Neural progenitor cell (in vitro differentiated cells): ENCODE data around the gene GATAD2B. TPM values are rescaled to one million over a fixed set of nuclear protein-coding genes. Genes with fewer than 3 reads are reported as not detected.
"Not testable (repeated sequence)": the region's sequence is repeated elsewhere in the genome, so short reads cannot be mapped to it uniquely, and the experiment has no call there.

Experiments
- DNase-seq: peaks from one replicate; pipeline ENCODE4 v3.0.0-alpha.2; 2016; ENCODE audit warnings: low spot score
- H2AFZ ChIP-seq: fragments of 200-600 bp; sonication (generic); replicated peaks from 2 replicates; pipeline ENCODE4 v1.6.1; 2016; ENCODE audit warnings: antibody characterized with exemption
- H3F3A ChIP-seq: fragments of 200-600 bp; sonication (generic); 2 replicates; pipeline ENCODE4 v1.6.1; 2016; ENCODE audit warnings: antibody characterized with exemption, low read depth
- H3K27ac ChIP-seq: fragments of 200-600 bp; sonication (generic); 2 replicates; pipeline ENCODE4 v1.5.1; 2016; ENCODE audit warnings: mild to moderate bottlenecking
- H3K27me3 ChIP-seq: fragments of 200-600 bp; sonication (generic); 2 replicates; pipeline ENCODE4 v1.6.1; 2016; ENCODE audit warnings: mild to moderate bottlenecking, moderate library complexity
- H3K36me3 ChIP-seq: fragments of 200-600 bp; sonication (generic); 2 replicates; pipeline ENCODE4 v1.5.1; 2016
- H3K4me1 ChIP-seq: fragments of 200-600 bp; sonication (generic); 2 replicates; pipeline ENCODE4 v1.6.1; 2016; ENCODE audit warnings: mixed run types
- H3K4me2 ChIP-seq: fragments of 200-600 bp; sonication (generic); 2 replicates; pipeline ENCODE4 v1.6.1; 2016
- H3K4me3 ChIP-seq: fragments of 200-600 bp; sonication (generic); 2 replicates; pipeline ENCODE4 v1.5.1; 2016
- H3K79me2 ChIP-seq: fragments of 200-600 bp; sonication (generic); 2 replicates; pipeline ENCODE4 v1.6.1; 2016; ENCODE audit warnings: low read depth
- H3K9ac ChIP-seq: fragments of 200-600 bp; sonication (generic); 2 replicates; pipeline ENCODE4 v1.6.1; 2016
- H3K9me3 ChIP-seq: fragments of 200-600 bp; sonication (generic); 2 replicates; pipeline ENCODE4 v1.5.1; 2016; ENCODE audit warnings: low read depth
- H4K20me1 ChIP-seq: fragments of 200-600 bp; sonication (generic); 2 replicates; pipeline ENCODE4 v1.6.1; 2016; ENCODE audit warnings: low read depth
- H3K27ac Mint-ChIP-seq: 3 replicates; pipeline ENCODE4 v1.8.0; 2021; ENCODE audit warnings: mixed read lengths
- H3K27me3 Mint-ChIP-seq: 2 replicates; pipeline ENCODE4 v1.8.0; 2022; ENCODE audit warnings: low read depth, mild to moderate bottlenecking, inconsistent platforms, moderate library complexity, mixed read lengths; ENCODE audit not compliant: insufficient read depth
- H3K36me3 Mint-ChIP-seq: 3 replicates; pipeline ENCODE4 v1.8.0; 2021; ENCODE audit warnings: mixed read lengths
- H3K4me1 Mint-ChIP-seq: 3 replicates; pipeline ENCODE4 v1.8.0; 2021; ENCODE audit warnings: mixed read lengths
- H3K4me3 Mint-ChIP-seq: 3 replicates; pipeline ENCODE4 v1.8.0; 2021; ENCODE audit warnings: mild to moderate bottlenecking, moderate library complexity, mixed read lengths
- H3K9me3 Mint-ChIP-seq: 3 replicates; pipeline ENCODE4 v1.8.0; 2020; ENCODE audit warnings: mixed read lengths
- EZH2 ChIP-seq: fragments of 200-600 bp; sonication (generic); IDR thresholded peaks from 2 replicates; pipeline ENCODE4 v1.6.1; 2017; ENCODE audit warnings: antibody characterized with exemption, mild to moderate bottlenecking, moderate library complexity
- EZH2phosphoT487 ChIP-seq: fragments of 200-600 bp; sonication (generic); IDR thresholded peaks from 2 replicates; pipeline ENCODE4 v1.6.1; 2017; ENCODE audit warnings: antibody characterized with exemption
- total RNA-seq: library from RNA; depleted of rRNA; stranded (reverse); fragments of >200 nt; gene quantifications from 2 replicates; pipeline ENCODE4 v1.2.3, GENCODE V29; 2015; ENCODE audit warnings: low replicate concordance
- TF ChIP-seq, protein P1 (sequence below): fragments of 200-600 bp; sonication (generic); IDR thresholded peaks from 2 replicates; pipeline ENCODE4 v1.5.1; 2017; ENCODE audit warnings: antibody characterized with exemption, mild to moderate bottlenecking

Gene GATAD2B
- total RNA-seq, 1 donor from 2014 or later = 14.8 TPM

DNA sequence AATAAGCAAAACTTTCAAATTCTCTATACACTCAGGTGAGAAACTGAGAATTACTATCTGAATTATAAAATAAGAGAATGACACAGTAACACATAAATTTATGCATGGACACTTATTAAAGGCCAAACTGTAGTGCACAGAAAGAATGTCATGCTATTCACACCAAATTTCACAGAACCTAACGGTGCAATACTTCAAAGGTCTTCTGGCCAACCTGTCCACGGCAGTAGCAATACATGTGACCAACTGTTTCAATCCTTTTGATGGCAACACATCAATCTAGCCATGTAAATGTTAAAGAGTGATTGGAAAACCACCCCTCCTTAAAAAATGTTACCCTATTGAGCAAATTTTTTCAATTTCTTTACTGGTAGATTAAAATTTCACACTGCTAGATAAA lies 10.4 kb downstream of the GATAD2B start:
- Histone ChIP-seq H3K27me3 (no peaks in the 10 kb centered on the region), H3K4me3 (no peak overlapping the region), H3K9ac (no peak overlapping the region), H2AFZ (no peak overlapping the region), H3F3A (no peaks in the 10 kb centered on the region), H3K79me2 (peaks cover 100% of the 10 kb centered on the region), H3K27ac (no peak overlapping the region), H3K36me3 (no peaks in the 10 kb centered on the region), H3K4me2 (no peak overlapping the region), H3K9me3 (no peaks in the 10 kb centered on the region), H4K20me1 (peaks cover 89% of the 10 kb centered on the region), H3K4me1 (no peaks in the 10 kb centered on the region)
- peaks cover 17% of the 10 kb centered on the region for H3K36me3 Mint-ChIP-seq
- no peak for DNase-seq
- H3K4me1 Mint-ChIP-seq = no peaks in the 10 kb centered on the region
- peaks cover 2% of the 10 kb centered on the region for H3K27me3 Mint-ChIP-seq
- TF ChIP-seq, protein P1, sequence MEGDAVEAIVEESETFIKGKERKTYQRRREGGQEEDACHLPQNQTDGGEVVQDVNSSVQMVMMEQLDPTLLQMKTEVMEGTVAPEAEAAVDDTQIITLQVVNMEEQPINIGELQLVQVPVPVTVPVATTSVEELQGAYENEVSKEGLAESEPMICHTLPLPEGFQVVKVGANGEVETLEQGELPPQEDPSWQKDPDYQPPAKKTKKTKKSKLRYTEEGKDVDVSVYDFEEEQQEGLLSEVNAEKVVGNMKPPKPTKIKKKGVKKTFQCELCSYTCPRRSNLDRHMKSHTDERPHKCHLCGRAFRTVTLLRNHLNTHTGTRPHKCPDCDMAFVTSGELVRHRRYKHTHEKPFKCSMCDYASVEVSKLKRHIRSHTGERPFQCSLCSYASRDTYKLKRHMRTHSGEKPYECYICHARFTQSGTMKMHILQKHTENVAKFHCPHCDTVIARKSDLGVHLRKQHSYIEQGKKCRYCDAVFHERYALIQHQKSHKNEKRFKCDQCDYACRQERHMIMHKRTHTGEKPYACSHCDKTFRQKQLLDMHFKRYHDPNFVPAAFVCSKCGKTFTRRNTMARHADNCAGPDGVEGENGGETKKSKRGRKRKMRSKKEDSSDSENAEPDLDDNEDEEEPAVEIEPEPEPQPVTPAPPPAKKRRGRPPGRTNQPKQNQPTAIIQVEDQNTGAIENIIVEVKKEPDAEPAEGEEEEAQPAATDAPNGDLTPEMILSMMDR = no peak
- TF ChIP-seq EZH2 (no peak), EZH2phosphoT487 (no peak)
- H3K4me3 Mint-ChIP-seq = no peak overlapping the region
- H3K27ac Mint-ChIP-seq = no peak overlapping the region
- peaks cover 6% of the 10 kb centered on the region for H3K9me3 Mint-ChIP-seq

DNA sequence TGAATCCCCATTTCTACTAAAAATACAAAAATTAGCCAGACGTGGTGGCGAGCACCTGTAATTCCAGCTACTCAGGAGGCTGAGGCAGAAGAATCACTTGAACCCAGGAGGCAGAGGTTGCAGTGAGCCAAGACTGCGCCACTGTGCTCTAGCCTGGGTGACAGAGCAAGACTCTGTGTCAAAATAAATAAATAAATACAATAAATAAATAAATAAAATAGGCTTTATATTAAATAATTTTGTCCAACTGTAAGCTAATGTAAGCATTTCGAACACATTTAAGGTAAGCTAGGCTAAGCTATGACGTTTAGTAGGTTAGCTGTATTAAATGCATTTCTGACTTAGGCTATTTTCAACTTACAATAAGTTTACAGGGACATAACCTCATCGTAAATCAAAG lies 12.2 kb downstream of the GATAD2B start:
- not testable (repeated sequence) for H3K9me3 ChIP-seq, H3K4me3 Mint-ChIP-seq, H3K27me3 Mint-ChIP-seq, H3K27me3 ChIP-seq, H3K4me1 ChIP-seq, H2AFZ ChIP-seq, H3K36me3 ChIP-seq, H3K27ac ChIP-seq, H3F3A ChIP-seq, H3K27ac Mint-ChIP-seq, H3K4me1 Mint-ChIP-seq, H3K4me2 ChIP-seq, H3K9ac ChIP-seq, H3K4me3 ChIP-seq, DNase-seq, H3K9me3 Mint-ChIP-seq
- peaks cover 100% of the 10 kb centered on the region for H3K79me2 ChIP-seq
- H4K20me1 ChIP-seq = peaks cover 83% of the 10 kb centered on the region
- peaks cover 19% of the 10 kb centered on the region for H3K36me3 Mint-ChIP-seq

DNA sequence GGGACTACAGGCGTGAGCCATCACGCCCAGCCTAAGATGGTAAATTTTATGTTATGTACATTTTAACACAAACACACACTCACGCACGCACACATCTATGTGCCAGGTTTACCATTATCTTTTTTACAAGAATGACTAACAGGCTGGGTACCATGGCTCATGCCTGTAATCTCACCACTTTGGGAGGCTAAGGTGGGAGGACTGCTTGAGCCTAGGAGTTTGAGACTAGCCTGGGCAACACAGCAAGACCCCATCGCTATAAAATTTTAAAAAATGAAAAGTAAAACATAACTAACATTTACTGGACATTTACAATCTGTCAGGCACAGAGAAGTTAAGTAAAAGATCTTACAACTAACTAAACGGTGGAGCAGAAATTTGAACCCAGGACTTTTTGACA lies 14.7 kb downstream of the GATAD2B start:
- H3K27me3 ChIP-seq = no peaks in the 10 kb centered on the region
- no peak overlapping the region for H3K4me3 Mint-ChIP-seq
- H2AFZ ChIP-seq = no peak overlapping the region
- DNase-seq = no peak
- H3K4me1 Mint-ChIP-seq = no peaks in the 10 kb centered on the region
- H3K27me3 Mint-ChIP-seq = peaks cover 2% of the 10 kb centered on the region
- H4K20me1 ChIP-seq = peaks cover 82% of the 10 kb centered on the region
- no peak overlapping the region for H3K4me3 ChIP-seq
- no peak overlapping the region for H3K27ac ChIP-seq
- H3K36me3 ChIP-seq = no peaks in the 10 kb centered on the region
- H3K36me3 Mint-ChIP-seq = peaks cover 19% of the 10 kb centered on the region
- no peaks in the 10 kb centered on the region for H3F3A ChIP-seq
- peaks cover 6% of the 10 kb centered on the region for H3K9me3 Mint-ChIP-seq
- H3K79me2 ChIP-seq = peaks cover 100% of the 10 kb centered on the region
- no peaks in the 10 kb centered on the region for H3K4me1 ChIP-seq
- H3K9me3 ChIP-seq = no peaks in the 10 kb centered on the region
- H3K9ac ChIP-seq = no peak overlapping the region
- no peak overlapping the region for H3K4me2 ChIP-seq
- TF ChIP-seq EZH2 = no peak
- TF ChIP-seq, protein P1 = no peak
- TF ChIP-seq EZH2phosphoT487 = no peak
- no peak overlapping the region for H3K27ac Mint-ChIP-seq

DNA sequence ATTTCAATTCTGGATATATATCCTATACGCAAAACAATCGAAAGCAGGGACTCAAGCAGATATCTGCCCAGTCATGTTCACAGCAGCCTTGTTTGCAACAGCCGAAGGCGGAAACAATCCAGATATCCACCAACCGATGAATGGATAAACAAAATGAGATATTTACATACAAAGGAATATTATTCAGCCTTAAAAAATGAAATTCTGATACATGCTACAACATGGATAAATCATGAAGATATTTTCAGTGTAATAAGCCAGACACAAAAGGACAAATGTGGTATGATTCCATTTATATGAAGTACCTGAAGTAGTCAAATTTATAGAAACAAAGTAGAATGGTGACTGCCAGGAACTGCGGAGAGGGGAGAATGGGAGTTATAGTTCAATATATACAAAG lies 15.6 kb downstream of the GATAD2B start:
- H3K27ac Mint-ChIP-seq = no peak overlapping the region
- peaks cover 100% of the 10 kb centered on the region for H3K79me2 ChIP-seq
- H3K36me3 ChIP-seq = no peaks in the 10 kb centered on the region
- H3K4me1 ChIP-seq = no peaks in the 10 kb centered on the region
- DNase-seq = no peak
- no peak overlapping the region for H3K4me3 ChIP-seq
- no peaks in the 10 kb centered on the region for H3K27me3 ChIP-seq
- no peaks in the 10 kb centered on the region for H3F3A ChIP-seq
- no peak overlapping the region for H3K27ac ChIP-seq
- H3K4me3 Mint-ChIP-seq = no peak overlapping the region
- peaks cover 18% of the 10 kb centered on the region for H3K36me3 Mint-ChIP-seq
- peaks cover 5% of the 10 kb centered on the region for H3K9me3 Mint-ChIP-seq
- H3K27me3 Mint-ChIP-seq = peaks cover 2% of the 10 kb centered on the region
- no peaks in the 10 kb centered on the region for H3K4me1 Mint-ChIP-seq
- no peak overlapping the region for H2AFZ ChIP-seq
- TF ChIP-seq EZH2phosphoT487 = no peak
- no peak overlapping the region for H3K4me2 ChIP-seq
- no peak overlapping the region for H3K9ac ChIP-seq
- peaks cover 80% of the 10 kb centered on the region for H4K20me1 ChIP-seq
- H3K9me3 ChIP-seq = no peaks in the 10 kb centered on the region
